Neural progenitor cell (in vitro differentiated cells): Measurements from ENCODE around the gene PDZD4. TPM values are rescaled to one million over a fixed set of nuclear protein-coding genes. Genes with fewer than 3 reads are reported as not detected.

ENCODE experiments used
- DNase-seq: peaks from one replicate; pipeline ENCODE4 v3.0.0-alpha.2; 2016; ENCODE audit warnings: low spot score
- H2AFZ ChIP-seq: fragments of 200-600 bp; sonication (generic); replicated peaks from 2 replicates; pipeline ENCODE4 v1.6.1; 2016; ENCODE audit warnings: antibody characterized with exemption
- H3F3A ChIP-seq: fragments of 200-600 bp; sonication (generic); 2 replicates; pipeline ENCODE4 v1.6.1; 2016; ENCODE audit warnings: antibody characterized with exemption, low read depth
- H3K27ac ChIP-seq: fragments of 200-600 bp; sonication (generic); 2 replicates; pipeline ENCODE4 v1.5.1; 2016; ENCODE audit warnings: mild to moderate bottlenecking
- H3K27me3 ChIP-seq: fragments of 200-600 bp; sonication (generic); 2 replicates; pipeline ENCODE4 v1.6.1; 2016; ENCODE audit warnings: mild to moderate bottlenecking, moderate library complexity
- H3K36me3 ChIP-seq: fragments of 200-600 bp; sonication (generic); 2 replicates; pipeline ENCODE4 v1.5.1; 2016
- H3K4me1 ChIP-seq: fragments of 200-600 bp; sonication (generic); 2 replicates; pipeline ENCODE4 v1.6.1; 2016; ENCODE audit warnings: mixed run types
- H3K4me2 ChIP-seq: fragments of 200-600 bp; sonication (generic); 2 replicates; pipeline ENCODE4 v1.6.1; 2016
- H3K4me3 ChIP-seq: fragments of 200-600 bp; sonication (generic); 2 replicates; pipeline ENCODE4 v1.5.1; 2016
- H3K79me2 ChIP-seq: fragments of 200-600 bp; sonication (generic); 2 replicates; pipeline ENCODE4 v1.6.1; 2016; ENCODE audit warnings: low read depth
- H3K9ac ChIP-seq: fragments of 200-600 bp; sonication (generic); 2 replicates; pipeline ENCODE4 v1.6.1; 2016
- H3K9me3 ChIP-seq: fragments of 200-600 bp; sonication (generic); 2 replicates; pipeline ENCODE4 v1.5.1; 2016; ENCODE audit warnings: low read depth
- H4K20me1 ChIP-seq: fragments of 200-600 bp; sonication (generic); 2 replicates; pipeline ENCODE4 v1.6.1; 2016; ENCODE audit warnings: low read depth
- H3K27ac Mint-ChIP-seq: 3 replicates; pipeline ENCODE4 v1.8.0; 2021; ENCODE audit warnings: mixed read lengths
- H3K27me3 Mint-ChIP-seq: 2 replicates; pipeline ENCODE4 v1.8.0; 2022; ENCODE audit warnings: low read depth, mild to moderate bottlenecking, inconsistent platforms, moderate library complexity, mixed read lengths; ENCODE audit not compliant: insufficient read depth
- H3K36me3 Mint-ChIP-seq: 3 replicates; pipeline ENCODE4 v1.8.0; 2021; ENCODE audit warnings: mixed read lengths
- H3K4me1 Mint-ChIP-seq: 3 replicates; pipeline ENCODE4 v1.8.0; 2021; ENCODE audit warnings: mixed read lengths
- H3K4me3 Mint-ChIP-seq: 3 replicates; pipeline ENCODE4 v1.8.0; 2021; ENCODE audit warnings: mild to moderate bottlenecking, moderate library complexity, mixed read lengths
- H3K9me3 Mint-ChIP-seq: 3 replicates; pipeline ENCODE4 v1.8.0; 2020; ENCODE audit warnings: mixed read lengths
- EZH2 ChIP-seq: fragments of 200-600 bp; sonication (generic); IDR thresholded peaks from 2 replicates; pipeline ENCODE4 v1.6.1; 2017; ENCODE audit warnings: antibody characterized with exemption, mild to moderate bottlenecking, moderate library complexity
- EZH2phosphoT487 ChIP-seq: fragments of 200-600 bp; sonication (generic); IDR thresholded peaks from 2 replicates; pipeline ENCODE4 v1.6.1; 2017; ENCODE audit warnings: antibody characterized with exemption
- total RNA-seq: library from RNA; depleted of rRNA; stranded (reverse); fragments of >200 nt; gene quantifications from 2 replicates; pipeline ENCODE4 v1.2.3, GENCODE V29; 2015; ENCODE audit warnings: low replicate concordance
- TF ChIP-seq, protein P1 (sequence below): fragments of 200-600 bp; sonication (generic); IDR thresholded peaks from 2 replicates; pipeline ENCODE4 v1.5.1; 2017; ENCODE audit warnings: antibody characterized with exemption, mild to moderate bottlenecking

Gene PDZD4
- total RNA-seq, 1 donor from 2014 or later = 1.9 TPM

DNA sequence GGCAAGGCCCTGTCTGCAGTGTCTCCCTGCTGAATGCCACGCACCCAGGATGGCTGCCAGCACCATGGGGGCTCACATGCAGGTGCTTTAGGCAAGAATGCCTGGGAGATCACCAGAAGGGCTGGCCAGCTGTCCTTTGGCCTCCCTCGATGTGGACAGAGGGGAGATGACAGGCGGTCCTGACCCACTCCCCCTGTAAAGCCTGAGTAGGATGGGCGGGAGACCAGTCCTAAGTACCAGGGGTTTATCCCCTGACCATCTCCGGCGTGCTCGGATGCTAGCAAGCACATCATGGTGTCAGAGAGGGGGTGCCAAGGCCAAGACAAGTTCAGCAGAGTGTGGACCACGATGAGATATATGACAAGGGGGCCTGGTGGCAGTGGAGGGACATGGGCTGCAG is 5.3 kb downstream of the PDZD4 start:
- Histone ChIP-seq H3K27me3 (peaks cover 38% of the 10 kb centered on the region), H3K4me3 (no peak overlapping the region), H4K20me1 (peaks cover 8% of the 10 kb centered on the region), H3K4me1 (no peaks in the 10 kb centered on the region), H3K36me3 (no peaks in the 10 kb centered on the region), H2AFZ (no peak overlapping the region), H3K9me3 (no peaks in the 10 kb centered on the region), H3F3A (peaks cover 10% of the 10 kb centered on the region), H3K27ac (no peak overlapping the region), H3K9ac (no peak overlapping the region), H3K79me2 (no peaks in the 10 kb centered on the region), H3K4me2 (no peak overlapping the region)
- Mint-ChIP-seq H3K4me3 (no peak overlapping the region), H3K36me3 (peaks cover 5% of the 10 kb centered on the region), H3K27ac (no peak overlapping the region), H3K9me3 (peaks cover 7% of the 10 kb centered on the region), H3K27me3 (peaks cover 13% of the 10 kb centered on the region), H3K4me1 (peaks cover 22% of the 10 kb centered on the region)
- TF ChIP-seq, protein P1, sequence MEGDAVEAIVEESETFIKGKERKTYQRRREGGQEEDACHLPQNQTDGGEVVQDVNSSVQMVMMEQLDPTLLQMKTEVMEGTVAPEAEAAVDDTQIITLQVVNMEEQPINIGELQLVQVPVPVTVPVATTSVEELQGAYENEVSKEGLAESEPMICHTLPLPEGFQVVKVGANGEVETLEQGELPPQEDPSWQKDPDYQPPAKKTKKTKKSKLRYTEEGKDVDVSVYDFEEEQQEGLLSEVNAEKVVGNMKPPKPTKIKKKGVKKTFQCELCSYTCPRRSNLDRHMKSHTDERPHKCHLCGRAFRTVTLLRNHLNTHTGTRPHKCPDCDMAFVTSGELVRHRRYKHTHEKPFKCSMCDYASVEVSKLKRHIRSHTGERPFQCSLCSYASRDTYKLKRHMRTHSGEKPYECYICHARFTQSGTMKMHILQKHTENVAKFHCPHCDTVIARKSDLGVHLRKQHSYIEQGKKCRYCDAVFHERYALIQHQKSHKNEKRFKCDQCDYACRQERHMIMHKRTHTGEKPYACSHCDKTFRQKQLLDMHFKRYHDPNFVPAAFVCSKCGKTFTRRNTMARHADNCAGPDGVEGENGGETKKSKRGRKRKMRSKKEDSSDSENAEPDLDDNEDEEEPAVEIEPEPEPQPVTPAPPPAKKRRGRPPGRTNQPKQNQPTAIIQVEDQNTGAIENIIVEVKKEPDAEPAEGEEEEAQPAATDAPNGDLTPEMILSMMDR = no peak
- TF ChIP-seq EZH2phosphoT487 (no peak), EZH2 (no peak)
- no peak for DNase-seq

DNA sequence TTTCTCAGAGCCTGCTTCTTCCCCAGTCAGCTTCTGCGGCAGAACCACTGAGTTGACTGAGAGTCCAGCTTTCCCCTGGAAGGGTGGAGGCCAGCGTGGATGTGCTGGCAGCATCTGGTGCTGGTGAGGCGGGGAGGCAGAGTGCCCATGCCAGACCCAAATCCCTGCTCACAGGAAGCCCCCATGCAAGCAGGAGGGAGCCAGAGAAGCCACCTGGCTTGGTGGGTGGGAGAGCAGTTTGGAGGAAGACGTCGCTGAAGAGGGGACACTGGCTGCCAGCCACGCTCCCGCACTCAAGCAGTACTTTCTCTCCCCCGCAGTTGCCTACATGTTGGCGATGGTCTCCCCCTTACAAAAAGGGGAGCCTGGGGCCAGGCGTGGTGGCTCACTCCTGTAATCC is 6.0 kb downstream of the PDZD4 start:
- Histone ChIP-seq H3K4me2 (no peak overlapping the region), H3K27ac (no peak overlapping the region), H2AFZ (no peak overlapping the region), H3K4me3 (no peak overlapping the region), H3K9ac (no peak overlapping the region), H3K27me3 (peaks cover 31% of the 10 kb centered on the region), H3K79me2 (no peaks in the 10 kb centered on the region), H3K4me1 (peaks cover 5% of the 10 kb centered on the region), H3K9me3 (no peaks in the 10 kb centered on the region), H4K20me1 (peaks cover 8% of the 10 kb centered on the region), H3K36me3 (no peaks in the 10 kb centered on the region), H3F3A (peaks cover 16% of the 10 kb centered on the region)
- no peak for DNase-seq
- H3K4me1 Mint-ChIP-seq = peaks cover 28% of the 10 kb centered on the region
- no peak overlapping the region for H3K27ac Mint-ChIP-seq
- H3K9me3 Mint-ChIP-seq = peaks cover 7% of the 10 kb centered on the region
- peaks cover 13% of the 10 kb centered on the region for H3K27me3 Mint-ChIP-seq
- H3K36me3 Mint-ChIP-seq = peaks cover 5% of the 10 kb centered on the region
- H3K4me3 Mint-ChIP-seq = no peak overlapping the region
- TF ChIP-seq EZH2 (no peak), EZH2phosphoT487 (no peak)
- TF ChIP-seq, protein P1 = no peak

DNA sequence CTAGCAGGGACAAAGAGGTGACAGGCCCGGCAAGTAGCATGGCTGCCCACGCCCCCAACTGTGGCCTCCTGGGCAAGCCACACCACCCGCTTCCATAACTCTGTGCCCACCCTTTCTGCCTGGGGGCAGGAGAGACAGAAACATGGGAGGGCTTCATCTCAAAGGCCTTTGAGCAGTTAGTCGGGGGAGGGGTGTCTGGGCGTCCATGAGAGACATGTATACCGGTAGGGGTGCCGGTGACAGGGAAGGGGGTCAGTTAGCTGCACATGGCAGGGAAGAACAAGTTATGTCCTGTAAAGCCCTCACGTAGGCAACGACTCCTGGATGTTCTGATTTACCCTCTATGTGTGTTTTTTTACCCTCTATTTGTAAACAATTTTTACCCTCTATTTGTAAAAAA is 9.3 kb downstream of the PDZD4 start:
- no peak overlapping the region for H3K27ac ChIP-seq
- H3K4me2 ChIP-seq = no peak overlapping the region
- H3K27me3 ChIP-seq = no peaks in the 10 kb centered on the region
- Mint-ChIP-seq H3K9me3 (peaks cover 12% of the 10 kb centered on the region), H3K27me3 (peaks cover 11% of the 10 kb centered on the region), H3K4me1 (peaks cover 36% of the 10 kb centered on the region), H3K4me3 (no peak overlapping the region), H3K27ac (no peak overlapping the region), H3K36me3 (no peaks in the 10 kb centered on the region)
- TF ChIP-seq EZH2 = no peak
- TF ChIP-seq EZH2phosphoT487 = no peak
- TF ChIP-seq, protein P1 = no peak
- H3K4me1 ChIP-seq = peaks cover 7% of the 10 kb centered on the region
- H4K20me1 ChIP-seq = no peaks in the 10 kb centered on the region
- no peaks in the 10 kb centered on the region for H3K79me2 ChIP-seq
- no peak overlapping the region for H2AFZ ChIP-seq
- no peak for DNase-seq
- no peaks in the 10 kb centered on the region for H3K36me3 ChIP-seq
- peaks cover 10% of the 10 kb centered on the region for H3F3A ChIP-seq
- no peak overlapping the region for H3K4me3 ChIP-seq
- no peak overlapping the region for H3K9ac ChIP-seq
- H3K9me3 ChIP-seq = no peaks in the 10 kb centered on the region

DNA sequence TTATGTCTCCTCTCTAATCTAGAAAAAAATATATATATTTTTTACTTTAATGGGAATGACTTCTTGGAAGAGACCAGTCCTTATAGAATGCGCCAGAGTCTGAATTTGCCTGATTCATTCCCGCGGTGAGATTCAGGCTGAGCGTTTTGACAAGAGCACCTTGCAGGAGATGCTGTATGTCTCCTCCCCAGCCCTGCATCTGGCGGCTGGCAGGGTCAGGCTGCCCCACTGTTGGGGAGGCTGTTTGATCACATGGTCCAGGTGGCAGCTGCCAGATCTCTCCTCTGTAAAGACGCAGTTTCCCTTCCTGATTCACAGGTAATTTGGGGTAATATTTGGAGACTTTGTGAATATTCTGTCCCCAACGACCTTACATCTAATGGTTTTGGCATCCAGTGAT is 9.7 kb downstream of the PDZD4 start:
- no peaks in the 10 kb centered on the region for H3K27me3 ChIP-seq
- H3K9ac ChIP-seq = no peak overlapping the region
- H3K4me3 ChIP-seq = no peak overlapping the region
- no peaks in the 10 kb centered on the region for H3K36me3 Mint-ChIP-seq
- H3K9me3 Mint-ChIP-seq = peaks cover 11% of the 10 kb centered on the region
- peaks cover 36% of the 10 kb centered on the region for H3K4me1 Mint-ChIP-seq
- H3K79me2 ChIP-seq = no peaks in the 10 kb centered on the region
- H3K36me3 ChIP-seq = no peaks in the 10 kb centered on the region
- no peak overlapping the region for H3K27ac Mint-ChIP-seq
- no peak overlapping the region for H3K27ac ChIP-seq
- H3K4me1 ChIP-seq = peaks cover 7% of the 10 kb centered on the region
- DNase-seq = no peak
- H3F3A ChIP-seq = peaks cover 10% of the 10 kb centered on the region
- H4K20me1 ChIP-seq = no peaks in the 10 kb centered on the region
- no peak overlapping the region for H3K4me3 Mint-ChIP-seq
- H3K4me2 ChIP-seq = no peak overlapping the region
- peaks cover 11% of the 10 kb centered on the region for H3K27me3 Mint-ChIP-seq
- H3K9me3 ChIP-seq = no peaks in the 10 kb centered on the region
- H2AFZ ChIP-seq = no peak overlapping the region
- no peak for TF ChIP-seq EZH2
- TF ChIP-seq, protein P1 = no peak
- TF ChIP-seq EZH2phosphoT487 = no peak
